ENCODE results near the gene NCKAP5.

- TF ChIP-seq CTCF (IDR thresholded peaks at IDR 0.05; ENCODE audit: control extremely low read depth in 1 of 3, insufficient read depth in 1 of 3, low read depth in 1 of 3, low read length in 3 of 3) (no peak), EP300 (IDR thresholded peaks at IDR 0.05; ENCODE audit: borderline replicate concordance in 1 of 2, low read depth in 2 of 2, low read length in 2 of 2) (no peak), SIN3A (conservative IDR thresholded peaks at IDR 0.05 in 1 of 2, IDR thresholded peaks at IDR 0.05 in 1 of 2; ENCODE audit: low read depth in 1 of 2, low read length in 2 of 2) (no peak), NRF1 (IDR thresholded peaks at IDR 0.05; ENCODE audit: low read depth, low read length) (no peak), CHD1 (IDR thresholded peaks at IDR 0.05; ENCODE audit: low read depth, low read length) (no peak), SIX5 (IDR thresholded peaks at IDR 0.05; ENCODE audit: low read depth, low read length) (no peak)
These were observed 410.2 kb downstream of the NCKAP5 start for GRCh38 chr2:133158024-133158423.
